K562 (cell line): ENCODE results near the gene SMU1. TPM values are rescaled to one million over a fixed set of nuclear protein-coding genes. Genes with fewer than 3 reads are reported as not detected.

ENCODE experiments used
- ATAC-seq: fragments of 200-7000 bp; cut with Tn5 transposase; 3 replicates; pipeline ENCODE4 v1.9.1; 2020; ENCODE audit warnings: moderate library complexity
- BruUV-seq: library from RNA; stranded (reverse); fragments of 400-500 nt; replicated peaks from 2 replicates; lab custom pipeline; 2021; lab: Mats Ljungman, UMichigan
- CTCF ChIA-PET: fragments of 300-600 bp; formaldehyde crosslinking; extraction: SDS; loops from one replicate; lab custom pipeline; 2021; ENCODE audit warnings: low intra/inter-chr PET ratio; lab: Yijun Ruan, JAX
- POLR2A ChIA-PET: fragments of 300-600, 350-650 bp; sonication (Branson Sonifier 250); formaldehyde crosslinking; extraction: SDS; loops from one replicate; lab custom pipeline; 2021; ENCODE audit warnings: antibody characterized with exemption, inconsistent platforms; lab: Yijun Ruan, JAX
- DNase-seq, 4 experiments: peaks; one replicate each; pipeline versions ENCODE4 v3.0.0 to v3.0.0-alpha.2; 2011 to 2018; ENCODE audit warnings: low spot score in 3 of 4, mixed read lengths in 3 of 4; ENCODE audit errors: extremely low read depth in 1 of 4
- FAIRE-seq: peaks from 2 replicates; lab custom pipeline; 2011; peaks lifted over from hg19 to GRCh38; lab: Jason Lieb, UNC
- H2AFZ ChIP-seq: 2 replicates; pipeline ENCODE4 v1.6.0; 2011; ENCODE audit warnings: low read depth, low read length, control low read depth, inconsistent platforms
- H3K27ac ChIP-seq: fragments of 200-600 bp; 3 replicates; pipeline ENCODE4 v1.8.0; 2011; ENCODE audit warnings: low read depth, mild to moderate bottlenecking, control low read depth, inconsistent platforms, low read length, moderate library complexity, mixed read lengths; ENCODE audit errors: extremely low read depth
- H3K27me3 ChIP-seq, 2 experiments: fragments of 300-600 bp in 1 of 2; 2 replicates in 1 of 2; 3 replicates in 1 of 2; pipeline versions ENCODE4 v1.6.0 to v1.8.0; 2011; ENCODE audit warnings: inconsistent platforms in 2 of 2, low read length in 2 of 2, mild to moderate bottlenecking in 1 of 2, mixed read lengths in 1 of 2, moderate library complexity in 1 of 2; ENCODE audit not compliant: control insufficient read depth in 2 of 2, insufficient read depth in 2 of 2
- H3K36me3 ChIP-seq: fragments of 300-600 bp; 3 replicates; pipeline ENCODE4 v1.8.0; 2011; ENCODE audit warnings: mild to moderate bottlenecking, low read length, inconsistent platforms; ENCODE audit not compliant: control insufficient read depth, insufficient read depth
- H3K4me1 ChIP-seq, 2 experiments: fragments of 200-600 bp in 1 of 2; replicated peaks in 1 of 2; 2 replicates in 1 of 2; 3 replicates in 1 of 2; pipeline versions ENCODE4 v1.5.1 to v1.8.0; 2011; ENCODE audit warnings: inconsistent platforms in 2 of 2, low read length in 2 of 2, mild to moderate bottlenecking in 1 of 2, mixed read lengths in 1 of 2, moderate library complexity in 1 of 2; ENCODE audit not compliant: control insufficient read depth in 2 of 2, insufficient read depth in 2 of 2
- H3K4me2 ChIP-seq: 2 replicates; pipeline ENCODE4 v1.6.1; 2011; ENCODE audit warnings: low read length, control low read depth, inconsistent platforms, mixed read lengths; ENCODE audit not compliant: insufficient read depth
- H3K4me3 ChIP-seq: fragments of 200-600 bp; sonication (generic), shearing (Covaris generic); 2 replicates; pipeline ENCODE4 v1.5.1; 2016; ENCODE audit warnings: control low read depth, inconsistent platforms
- H3K79me2 ChIP-seq: fragments of 200-600 bp; 3 replicates; pipeline ENCODE4 v1.8.0; 2011; ENCODE audit warnings: low read length, inconsistent platforms; ENCODE audit not compliant: control insufficient read depth, insufficient read depth
- H3K9ac ChIP-seq, 2 experiments: 2 replicates each; pipeline versions ENCODE4 v1.6.0 to v1.6.1; 2011; ENCODE audit warnings: low read depth in 2 of 2, low read length in 2 of 2, control low read depth in 1 of 2, inconsistent platforms in 1 of 2, mild to moderate bottlenecking in 1 of 2, mixed read lengths in 1 of 2; ENCODE audit not compliant: insufficient read depth in 1 of 2
- H3K9me1 ChIP-seq: one replicate; pipeline ENCODE4 v1.6.0; 2011; ENCODE audit warnings: inconsistent platforms, mild to moderate bottlenecking, low read length, moderate library complexity; ENCODE audit not compliant: control insufficient read depth, insufficient read depth
- H3K9me3 ChIP-seq: replicated peaks from 2 replicates; pipeline ENCODE4 v1.5.1; 2011; ENCODE audit warnings: low read depth, low read length, inconsistent platforms; ENCODE audit not compliant: control insufficient read depth, insufficient read depth
- H4K20me1 ChIP-seq: replicated peaks from 2 replicates; pipeline ENCODE4 v1.6.1; 2011; ENCODE audit warnings: low read length, inconsistent platforms, mixed read lengths; ENCODE audit not compliant: control insufficient read depth, insufficient read depth
- POLR2G ChIP-seq: fragments of 200-400 bp; formaldehyde crosslinking; IDR thresholded peaks from 2 replicates; pipeline ENCODE4 v1.6.1; 2017; ENCODE audit warnings: low read depth, mild to moderate bottlenecking, antibody characterized with exemption, low read length, moderate library complexity
- RBFOX2 ChIP-seq: fragments of 200-400 bp; formaldehyde crosslinking; IDR thresholded peaks from 2 replicates; pipeline ENCODE4 v1.6.1; 2017; ENCODE audit warnings: low read depth, mild to moderate bottlenecking, low read length, moderate library complexity
- TRIM25 ChIP-seq: fragments of 450-650 bp; IDR thresholded peaks from 2 replicates; pipeline ENCODE4 v1.7.0; 2016; ENCODE audit warnings: borderline replicate concordance
- ZBTB33 ChIP-seq: sonication (generic); formaldehyde crosslinking; IDR thresholded peaks from 2 replicates; pipeline ENCODE4 v1.8.1; 2023; ENCODE audit warnings: mild to moderate bottlenecking, missing genetic modification reagents
- ZNF76 ChIP-seq: fragments of 250-450 bp; sonication (Bioruptor Pico); IDR thresholded peaks from 2 replicates; pipeline ENCODE4 v1.4.0; 2020; ENCODE audit warnings: mild to moderate bottlenecking, moderate library complexity, borderline replicate concordance
- WGBS: fragments of 100-300 bp; shearing (Covaris generic); methylation state at CpG from one replicate; pipeline ENCODE4 v1.1.6; 2016; ENCODE audit warnings: low coverage, mixed read lengths; ENCODE audit not compliant: insufficient coverage; ENCODE audit errors: missing lambda C conversion rate; 5-methylcytosine and 5-hydroxymethylcytosine counted together
- in situ Hi-C: fragments of 300-500 bp; cut with MboI; formaldehyde crosslinking; loops from 4 replicates; pipeline ENCODE4 v1.15.0; 2018; ENCODE audit warnings: inconsistent platforms, mixed read lengths
- intact Hi-C: fragments of 100-400 bp; cut with micrococcal nuclease; formaldehyde crosslinking; loops from 2 replicates; pipeline ENCODE4 v1.14.2; 2022
- polyA plus RNA-seq, 8 experiments: library from polyadenylated mRNA; depleted of rRNA in 4 of 8; stranded (reverse) in 5 of 8; unstranded in 3 of 8; fragments of >200 nt; fragmentation: Nextera tagmentation in 2 of 8; fragmentation: Illumina TruSeq in 1 of 8; extraction: Ambion mirVana in 2 of 8; extraction: Trizol in 1 of 8; gene quantifications; 2 replicates each; pipeline versions ENCODE4 v1.2.1 to v1.2.3, GENCODE V29; 2011 to 2014; ENCODE audit warnings: inconsistent platforms in 1 of 8, missing spikeins in 1 of 8
- total RNA-seq, 7 experiments: library from RNA; depleted of rRNA in 6 of 7; stranded (reverse); fragments of >200 nt in 6 of 7; fragmentation: Illumina TruSeq in 2 of 7; extraction: Trizol in 2 of 7; gene quantifications; 2 replicates each; pipeline versions ENCODE4 v1.2.1 to v1.2.3, GENCODE V29; 2011 to 2021; ENCODE audit warnings: low replicate concordance in 1 of 7

Gene SMU1
- total and polyA plus RNA-seq, 9 of the 15 experiments (the other 6 are each of a cell fraction or from before 2014, with no cell fraction given): 13.2 to 33.4 (median 20.7) TPM

DNA sequence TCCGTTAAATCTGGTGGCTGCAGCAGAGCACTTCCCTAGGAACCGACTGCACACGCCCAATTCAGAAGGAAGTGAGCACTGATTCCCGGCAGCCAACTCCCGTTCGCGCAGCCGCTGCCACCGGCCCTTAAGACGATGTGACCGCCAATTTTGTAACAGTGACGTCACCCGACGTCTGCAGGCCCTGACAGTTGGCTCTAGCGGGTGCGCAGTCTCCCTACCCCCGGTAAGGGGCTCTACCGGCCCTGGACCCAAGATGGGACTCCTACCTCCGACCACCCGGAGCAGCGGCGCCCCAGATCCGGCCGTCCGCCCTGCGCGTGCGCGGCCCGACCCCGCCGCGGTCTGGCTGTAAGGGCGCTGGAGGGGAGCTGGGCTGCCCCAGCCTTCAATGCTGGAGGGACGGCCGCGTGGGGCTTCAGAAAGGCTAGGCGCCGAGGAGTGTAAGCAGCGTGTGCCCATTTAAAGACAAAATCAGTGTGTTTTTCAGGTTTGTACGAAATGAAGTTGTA, 32.3 kb downstream of the SMU1 start:
- DNase-seq (peak in 2 of 4 experiments; percentile 6 to 12), ATAC-seq (no peak), FAIRE-seq (no peak)
- no peak overlapping the region for H3K9ac ChIP-seq
- ChIA-PET CTCF (no interaction called here), POLR2A (interaction anchor here (1.5 to 1.9 kb wide), 2 partner anchors 10 to 19 kb away, joined by 6 to 7 read pairs; partner anchors contain the start of gene DNAJA1)
- H2AFZ ChIP-seq: no peak overlapping the region
- in situ Hi-C loops (no loop called here), intact Hi-C loops (no loop called here)
- no TSS peak for BruUV-seq
- no peaks in the 10 kb centered on the region for H3K9me1 ChIP-seq
- H3K27ac ChIP-seq: no peak overlapping the region
- 89% methylated on average over 25 of the region's 41 CpGs for WGBS
- no peaks in the 10 kb centered on the region for H3K4me1 ChIP-seq
- peaks cover 47% of the 10 kb centered on the region; the same call in 2 of the 3 replicates for H3K36me3 ChIP-seq
- H3K4me3 ChIP-seq: no peak overlapping the region
- no peaks in the 10 kb centered on the region for H3K9me3 ChIP-seq
- no peak overlapping the region for H3K4me2 ChIP-seq
- no peaks in the 10 kb centered on the region for H3K79me2 ChIP-seq
- H4K20me1 ChIP-seq: no peaks in the 10 kb centered on the region
- no peak for TF ChIP-seq ZNF76 (CRISPR knock-in tag)
- TF ChIP-seq TRIM25: no peak
- TF ChIP-seq POLR2G: peak; percentile 56
- peak; percentile 37; the same call in 1 of the 2 replicates for TF ChIP-seq RBFOX2
- TF ChIP-seq ZBTB33: peak; percentile 83
- no peaks in the 10 kb centered on the region for H3K27me3 ChIP-seq
